HepG2 (cell line): ENCODE measurements around the gene PHRF1. TPM values are rescaled to one million over a fixed set of nuclear protein-coding genes. Genes with fewer than 3 reads are reported as not detected.

ENCODE experiments used
- ADNP ChIP-seq: sonication (generic); formaldehyde crosslinking; IDR thresholded peaks from 2 replicates; pipeline ENCODE4 v1.4.0; 2020; ENCODE audit warnings: missing genetic modification reagents
- CHD4 ChIP-seq: fragments of 200-600 bp; sonication (generic); IDR thresholded peaks from 2 replicates; pipeline ENCODE4 v1.7.0; 2017; ENCODE audit warnings: mild to moderate bottlenecking, low read length, borderline replicate concordance
- ERF ChIP-seq: IDR thresholded peaks from 2 replicates; pipeline ENCODE4 v1.6.1; 2018; ENCODE audit warnings: missing biosample characterization, missing genetic modification reagents
- FOSL2 ChIP-seq: sonication (generic); formaldehyde crosslinking; IDR thresholded peaks from 2 replicates; pipeline ENCODE4 v1.4.0; 2020; ENCODE audit warnings: missing genetic modification reagents
- FOXP4 ChIP-seq: sonication (generic); formaldehyde crosslinking; IDR thresholded peaks from 2 replicates; pipeline ENCODE4 v1.4.0; 2020; ENCODE audit warnings: missing genetic modification reagents
- HOXA3 ChIP-seq: sonication (generic); formaldehyde crosslinking; IDR thresholded peaks from 2 replicates; pipeline ENCODE4 v1.5.0; 2020; ENCODE audit warnings: missing genetic modification reagents
- PHF21A ChIP-seq: sonication (generic); formaldehyde crosslinking; IDR thresholded peaks from 2 replicates; pipeline ENCODE4 v1.5.0; 2020; ENCODE audit warnings: mild to moderate bottlenecking, missing genetic modification reagents
- REPIN1 ChIP-seq: sonication (generic); formaldehyde crosslinking; IDR thresholded peaks from 2 replicates; pipeline ENCODE4 v1.8.0; 2022; ENCODE audit warnings: missing genetic modification reagents, low read depth, mild to moderate bottlenecking, borderline replicate concordance
- SAFB2 ChIP-seq: sonication (generic); formaldehyde crosslinking; IDR thresholded peaks from 2 replicates; pipeline ENCODE4 v1.5.1; 2020; ENCODE audit warnings: missing genetic modification reagents, low read depth, mild to moderate bottlenecking, borderline replicate concordance
- SAP130 ChIP-seq: IDR thresholded peaks from 2 replicates; pipeline ENCODE4 v1.6.1; 2016; ENCODE audit warnings: low read depth
- THAP9 ChIP-seq: sonication (generic); formaldehyde crosslinking; IDR thresholded peaks from 2 replicates; pipeline ENCODE4; 2020; ENCODE audit warnings: missing genetic modification reagents, mild to moderate bottlenecking, borderline replicate concordance
- ZNF768 ChIP-seq: sonication (generic); formaldehyde crosslinking; IDR thresholded peaks from 2 replicates; pipeline ENCODE4 v1.4.0; 2020; ENCODE audit warnings: missing genetic modification reagents
- ZNF788 ChIP-seq: sonication (generic); formaldehyde crosslinking; IDR thresholded peaks from 2 replicates; pipeline ENCODE4 v1.5.0; 2020; ENCODE audit warnings: mild to moderate bottlenecking, missing genetic modification reagents, borderline replicate concordance
- polyA plus RNA-seq, 8 experiments: library from polyadenylated mRNA; depleted of rRNA in 3 of 8; stranded (reverse) in 7 of 8; unstranded in 1 of 8; fragments of >200 nt; fragmentation: Illumina TruSeq in 4 of 8; extraction: Trizol in 4 of 8; gene quantifications; 2 replicates each; pipeline versions ENCODE4 v1.2.1 to v1.2.3, GENCODE V29; 2011 to 2016; ENCODE audit warnings: low read depth in 4 of 8, missing spikeins in 1 of 8, mixed read lengths in 1 of 8; ENCODE audit not compliant: insufficient read depth in 1 of 8
- total RNA-seq, 5 experiments: library from RNA; depleted of rRNA; stranded (reverse); fragments of >200 nt; fragmentation: Illumina TruSeq; extraction: Trizol; gene quantifications; 2 replicates each; pipeline ENCODE4 v1.2.3, GENCODE V29; 2016; ENCODE audit warnings: low read depth in 1 of 5
- TF ChIP-seq, protein P1 (sequence below): IDR thresholded peaks from 2 replicates; pipeline ENCODE4 v1.6.1; 2016
- TF ChIP-seq, protein P2 (sequence below), 2 experiments: sonication (generic) in 1 of 2; formaldehyde crosslinking in 1 of 2; IDR thresholded peaks; 2 replicates each; pipeline versions ENCODE4 v1.4.0 to v1.6.1; 2018 to 2020; ENCODE audit warnings: missing genetic modification reagents in 2 of 2, borderline replicate concordance in 1 of 2, low read depth in 1 of 2, mild to moderate bottlenecking in 1 of 2, missing biosample characterization in 1 of 2
- TF ChIP-seq, protein P3 (sequence below): sonication (generic); formaldehyde crosslinking; IDR thresholded peaks from 2 replicates; pipeline ENCODE4 v1.8.0; 2022; ENCODE audit warnings: missing genetic modification reagents, mild to moderate bottlenecking, inconsistent platforms, borderline replicate concordance
- TF ChIP-seq, protein P4 (sequence below): fragments of 450-650 bp; IDR thresholded peaks from 2 replicates; pipeline ENCODE4 v1.6.1; 2016

PHRF1 gene
- total and polyA plus RNA-seq, 2 of the 13 experiments (the other 11 are each of a cell fraction or from before 2014, with no cell fraction given), result 8.2 to 16.7 TPM

- peak; percentile 23; the same call in 1 of the 2 replicates for TF ChIP-seq FOXP4 (CRISPR knock-in tag)
- 0 out of 2 replicates have a peak, but pooled peaks have one; percentile 54 for TF ChIP-seq CHD4
- 0 out of 2 replicates have a peak, but pooled peaks have one; percentile 43 for TF ChIP-seq HOXA3 (CRISPR knock-in tag)
- TF ChIP-seq FOSL2 (CRISPR knock-in tag), result peak; percentile 10; the same call in 1 of the 2 replicates
- TF ChIP-seq, protein P1, sequence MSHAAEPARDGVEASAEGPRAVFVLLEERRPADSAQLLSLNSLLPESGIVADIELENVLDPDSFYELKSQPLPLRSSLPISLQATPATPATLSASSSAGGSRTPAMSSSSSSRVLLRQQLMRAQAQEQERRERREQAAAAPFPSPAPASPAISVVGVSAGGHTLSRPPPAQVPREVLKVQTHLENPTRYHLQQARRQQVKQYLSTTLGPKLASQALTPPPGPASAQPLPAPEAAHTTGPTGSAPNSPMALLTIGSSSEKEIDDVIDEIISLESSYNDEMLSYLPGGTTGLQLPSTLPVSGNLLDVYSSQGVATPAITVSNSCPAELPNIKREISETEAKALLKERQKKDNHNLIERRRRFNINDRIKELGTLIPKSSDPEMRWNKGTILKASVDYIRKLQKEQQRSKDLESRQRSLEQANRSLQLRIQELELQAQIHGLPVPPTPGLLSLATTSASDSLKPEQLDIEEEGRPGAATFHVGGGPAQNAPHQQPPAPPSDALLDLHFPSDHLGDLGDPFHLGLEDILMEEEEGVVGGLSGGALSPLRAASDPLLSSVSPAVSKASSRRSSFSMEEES, result peak; percentile 71
- TF ChIP-seq THAP9 (CRISPR knock-in tag), result 0 out of 2 replicates have a peak, but pooled peaks have one; percentile 29
- TF ChIP-seq, protein P2, sequence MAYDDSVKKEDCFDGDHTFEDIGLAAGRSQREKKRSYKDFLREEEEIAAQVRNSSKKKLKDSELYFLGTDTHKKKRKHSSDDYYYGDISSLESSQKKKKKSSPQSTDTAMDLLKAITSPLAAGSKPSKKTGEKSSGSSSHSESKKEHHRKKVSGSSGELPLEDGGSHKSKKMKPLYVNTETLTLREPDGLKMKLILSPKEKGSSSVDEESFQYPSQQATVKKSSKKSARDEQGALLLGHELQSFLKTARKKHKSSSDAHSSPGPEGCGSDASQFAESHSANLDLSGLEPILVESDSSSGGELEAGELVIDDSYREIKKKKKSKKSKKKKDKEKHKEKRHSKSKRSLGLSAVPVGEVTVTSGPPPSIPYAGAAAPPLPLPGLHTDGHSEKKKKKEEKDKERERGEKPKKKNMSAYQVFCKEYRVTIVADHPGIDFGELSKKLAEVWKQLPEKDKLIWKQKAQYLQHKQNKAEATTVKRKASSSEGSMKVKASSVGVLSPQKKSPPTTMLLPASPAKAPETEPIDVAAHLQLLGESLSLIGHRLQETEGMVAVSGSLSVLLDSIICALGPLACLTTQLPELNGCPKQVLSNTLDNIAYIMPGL (CRISPR knock-in tag; IDR thresholded peaks at IDR 0.05; ENCODE audit: borderline replicate concordance in 1 of 2, low read depth in 1 of 2), result peak in 1 of 2 experiments; percentile 35; a peak in 3 of 4 replicates
- no peak for TF ChIP-seq ZNF788
- TF ChIP-seq, protein P3, sequence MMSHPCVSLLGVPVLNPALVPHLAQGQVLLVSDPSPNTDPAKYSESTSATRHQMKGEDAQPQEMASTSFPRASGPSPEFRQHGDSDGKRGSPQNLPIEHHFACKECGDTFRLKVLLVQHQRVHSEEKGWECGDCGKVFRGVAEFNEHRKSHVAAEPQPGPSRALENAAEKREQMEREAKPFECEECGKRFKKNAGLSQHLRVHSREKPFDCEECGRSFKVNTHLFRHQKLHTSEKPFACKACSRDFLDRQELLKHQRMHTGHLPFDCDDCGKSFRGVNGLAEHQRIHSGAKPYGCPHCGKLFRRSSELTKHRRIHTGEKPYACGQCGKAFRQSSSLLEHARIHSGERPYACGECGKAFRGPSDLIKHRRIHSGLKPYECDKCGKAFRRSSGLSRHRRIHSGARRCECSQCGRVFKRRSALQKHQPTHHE (CRISPR knock-in tag), result 0 out of 2 replicates have a peak, but pooled peaks have one; percentile 8
- peak; percentile 41; the same call in 1 of the 2 replicates for TF ChIP-seq ERF (CRISPR knock-in tag)
- TF ChIP-seq SAP130 (CRISPR knock-in tag), result peak; percentile 85
- peak; percentile 13; the same call in 1 of the 2 replicates for TF ChIP-seq SAFB2 (CRISPR knock-in tag)
- TF ChIP-seq ZNF768 (CRISPR knock-in tag), result no peak
- 0 out of 2 replicates have a peak, but pooled peaks have one; percentile 9 for TF ChIP-seq REPIN1 (CRISPR knock-in tag)
- no peak for TF ChIP-seq ADNP (CRISPR knock-in tag)
- TF ChIP-seq, protein P4, sequence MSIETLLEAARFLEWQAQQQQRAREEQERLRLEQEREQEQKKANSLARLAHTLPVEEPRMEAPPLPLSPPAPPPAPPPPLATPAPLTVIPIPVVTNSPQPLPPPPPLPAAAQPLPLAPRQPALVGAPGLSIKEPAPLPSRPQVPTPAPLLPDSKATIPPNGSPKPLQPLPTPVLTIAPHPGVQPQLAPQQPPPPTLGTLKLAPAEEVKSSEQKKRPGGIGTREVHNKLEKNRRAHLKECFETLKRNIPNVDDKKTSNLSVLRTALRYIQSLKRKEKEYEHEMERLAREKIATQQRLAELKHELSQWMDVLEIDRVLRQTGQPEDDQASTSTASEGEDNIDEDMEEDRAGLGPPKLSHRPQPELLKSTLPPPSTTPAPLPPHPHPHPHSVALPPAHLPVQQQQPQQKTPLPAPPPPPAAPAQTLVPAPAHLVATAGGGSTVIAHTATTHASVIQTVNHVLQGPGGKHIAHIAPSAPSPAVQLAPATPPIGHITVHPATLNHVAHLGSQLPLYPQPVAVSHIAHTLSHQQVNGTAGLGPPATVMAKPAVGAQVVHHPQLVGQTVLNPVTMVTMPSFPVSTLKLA, result 0 out of 2 replicates have a peak, but pooled peaks have one; percentile 18
- TF ChIP-seq PHF21A (CRISPR knock-in tag), result peak; percentile 74
Measured at GRCh38 chr11:559712-560304, 16.5 kb upstream of the PHRF1 start (continued).
